Activated CD8-positive, alpha-beta memory T cell treated with anti-CD3 and anti-CD28 coated beads for 1 hour (primary cell): ENCODE measurements around the gene HBG2.
"Not testable (repeated sequence)": the region's sequence is repeated elsewhere in the genome, so short reads cannot be mapped to it uniquely, and the experiment has no call there.

Experiments used
- DNase-seq, 2 donors: peaks; one replicate each; pipeline ENCODE4 v3.0.0-alpha.2; 2020; ENCODE audit warnings: low read depth in 1 of 2; ENCODE audit errors: extremely low read depth in 1 of 2

HBG2 gene

GRCh38 chr11:5282628-5283027 lies 28.0 kb upstream of the HBG2 start:
- no peak for DNase-seq

GRCh38 chr11:5281596-5281995 lies 27.0 kb upstream of the HBG2 start:
- no peak for DNase-seq

GRCh38 chr11:5280582-5281102 lies 26.1 kb upstream of the HBG2 start:
- no peak for DNase-seq

- no peak for DNase-seq
Observed at GRCh38 chr11:5279471-5280090, 25.0 kb upstream of the HBG2 start.

GRCh38 chr11:5277807-5278382 lies 23.3 kb upstream of the HBG2 start:
- DNase-seq = no peak

GRCh38 chr11:5276697-5277096 lies 22.1 kb upstream of the HBG2 start:
- no peak for DNase-seq

GRCh38 chr11:5275369-5276110 lies 21.0 kb upstream of the HBG2 start:
- DNase-seq = no peak

- no peak for DNase-seq
Observed at GRCh38 chr11:5274395-5274794, 19.8 kb upstream of the HBG2 start.

GRCh38 chr11:5272395-5273017 lies 17.9 kb upstream of the HBG2 start:
- DNase-seq = no peak

GRCh38 chr11:5269715-5270147 lies 15.2 kb upstream of the HBG2 start, which contains the start of gene HBE1:
HBE1 (minus strand) TSS chr11:5269945; CDS start chr11:5269890, 55 bp downstream.
- no peak for DNase-seq

GRCh38 chr11:5267033-5267563 lies 12.5 kb upstream of the HBG2 start:
- DNase-seq = no peak

- DNase-seq = no peak
Observed at GRCh38 chr11:5266609-5267008, 12.0 kb upstream of the HBG2 start.

GRCh38 chr11:5265832-5266231 lies 11.3 kb upstream of the HBG2 start:
- no peak for DNase-seq

- no peak for DNase-seq
Observed at GRCh38 chr11:5258543-5259262, 4.1 kb upstream of the HBG2 start.

GRCh38 chr11:5257296-5257695 lies 2.7 kb upstream of the HBG2 start:
- no peak for DNase-seq

GRCh38 chr11:5254023-5254422 lies 558 bp downstream of the HBG2 start:
- DNase-seq = not testable (repeated sequence)

- DNase-seq = not testable (repeated sequence)
Observed at GRCh38 chr11:5253440-5253839, 1.1 kb downstream of the HBG2 start.

GRCh38 chr11:5252919-5253265 lies 1.7 kb downstream of the HBG2 start:
- DNase-seq = no peak

GRCh38 chr11:5252192-5252918 lies 2.2 kb downstream of the HBG2 start:
- no peak for DNase-seq

- no peak for DNase-seq
Observed at GRCh38 chr11:5251746-5252145, 2.8 kb downstream of the HBG2 start.
